GM12801 (cell line): Measurements from ENCODE around the gene SLCO4C1.

Experiments used
- CTCF ChIP-seq: IDR thresholded peaks from one replicate; pipeline ENCODE4 v1.5.1; 2011; ENCODE audit warnings: control low read depth; ENCODE audit not compliant: insufficient read length; ENCODE audit errors: extremely low read depth

The SLCO4C1 gene

GRCh38 chr5:102286476-102286875, 9.6 kb downstream of the SLCO4C1 start:
- no peak for TF ChIP-seq CTCF

GRCh38 chr5:102283102-102283797, 12.8 kb downstream of the SLCO4C1 start:
- TF ChIP-seq CTCF: no peak

- TF ChIP-seq CTCF: no peak
These were observed 16.4 kb downstream of the SLCO4C1 start for GRCh38 chr5:102279711-102280110.

DNA sequence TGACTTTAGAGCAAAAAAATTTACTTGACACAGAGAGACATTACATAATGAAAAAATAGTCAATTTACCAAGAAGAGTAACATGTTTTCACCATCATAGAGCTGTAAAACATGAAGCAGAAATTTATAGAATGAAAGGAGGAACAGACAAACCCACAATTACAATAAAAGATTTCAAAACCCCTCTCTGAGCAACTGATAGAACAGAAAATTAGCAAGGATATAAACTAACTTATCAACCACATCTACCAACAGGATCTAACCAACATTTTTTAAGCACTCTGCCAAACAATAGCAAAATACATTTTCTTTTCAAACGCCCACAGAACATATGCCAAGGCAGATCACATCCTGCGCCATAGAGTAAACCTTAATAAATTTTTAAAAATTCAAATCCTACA, 17.9 kb downstream of the SLCO4C1 start:
- TF ChIP-seq CTCF: no peak

GRCh38 chr5:102277144-102277543, 18.9 kb downstream of the SLCO4C1 start:
- no peak for TF ChIP-seq CTCF

DNA sequence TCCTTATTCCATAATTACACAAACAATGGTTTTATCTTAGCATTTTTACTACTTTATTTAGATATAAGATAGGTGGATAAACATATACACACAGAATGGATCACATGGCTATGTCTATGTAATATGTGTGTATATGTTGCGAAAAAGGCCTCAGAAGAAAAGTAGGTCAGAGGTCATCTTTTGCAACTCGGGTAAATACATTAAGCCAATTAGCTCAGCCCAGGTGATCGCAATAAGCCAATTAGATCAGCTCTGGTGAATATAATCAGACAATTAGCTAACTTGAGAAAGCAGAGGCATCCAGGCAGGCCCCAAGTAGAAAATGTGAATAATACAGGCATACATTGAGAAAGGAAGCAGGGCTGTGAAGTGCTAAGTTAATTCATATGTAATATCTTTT, 24.3 kb downstream of the SLCO4C1 start:
- TF ChIP-seq CTCF: no peak

DNA sequence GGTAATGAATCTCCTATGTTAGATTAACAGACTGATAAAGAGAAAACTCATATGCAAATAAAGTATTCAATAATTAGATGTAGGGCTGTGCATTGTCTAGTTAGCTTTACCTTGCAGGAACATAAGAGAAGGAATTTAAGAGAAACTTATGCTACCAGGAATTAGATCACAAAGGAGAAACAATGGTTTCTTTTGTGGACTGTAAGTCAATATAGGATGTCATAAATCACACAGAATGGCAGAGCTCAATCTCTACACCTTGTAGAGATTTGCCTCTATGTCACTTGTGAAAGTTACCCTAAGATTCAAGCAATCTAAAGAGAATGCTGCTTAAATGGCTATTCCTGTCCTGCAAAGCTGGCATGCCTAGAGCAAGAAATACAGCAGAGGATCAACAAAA, 26.0 kb downstream of the SLCO4C1 start:
- no peak for TF ChIP-seq CTCF
